Ishikawa (cell line): ENCODE data around the gene ST6GALNAC2.

Experiments used
- CEBPB ChIP-seq: IDR thresholded peaks from 2 replicates; pipeline ENCODE4 v1.6.1; 2012
- CREB1 ChIP-seq: IDR thresholded peaks from 2 replicates; pipeline ENCODE4 v1.6.1; 2012; ENCODE audit warnings: low read depth
- EGR1 ChIP-seq: IDR thresholded peaks from 2 replicates; pipeline ENCODE4 v1.6.1; 2012
- EP300 ChIP-seq: IDR thresholded peaks from 2 replicates; pipeline ENCODE4 v1.6.1; 2012; ENCODE audit warnings: borderline replicate concordance
- FOXM1 ChIP-seq: IDR thresholded peaks from 2 replicates; pipeline ENCODE4 v1.6.1; 2012; ENCODE audit warnings: low read depth, borderline replicate concordance
- MAX ChIP-seq: IDR thresholded peaks from 2 replicates; pipeline ENCODE4 v1.6.1; 2012
- NFIC ChIP-seq: IDR thresholded peaks from 2 replicates; pipeline ENCODE4 v1.6.1; 2012
- RAD21 ChIP-seq: IDR thresholded peaks from 2 replicates; pipeline ENCODE4 v1.6.1; 2012; ENCODE audit warnings: low read depth
- REST ChIP-seq: IDR thresholded peaks from 2 replicates; pipeline ENCODE4 v1.6.1; 2012; ENCODE audit warnings: low read depth, mild to moderate bottlenecking
- TAF1 ChIP-seq: IDR thresholded peaks from 2 replicates; pipeline ENCODE4 v1.6.1; 2012; ENCODE audit warnings: low read depth, mild to moderate bottlenecking
- TCF12 ChIP-seq: IDR thresholded peaks from 2 replicates; pipeline ENCODE4 v1.6.1; 2012; ENCODE audit warnings: low read depth
- TEAD4 ChIP-seq: IDR thresholded peaks from 2 replicates; pipeline ENCODE4 v1.6.1; 2012
- USF1 ChIP-seq: IDR thresholded peaks from 2 replicates; pipeline ENCODE4 v1.6.1; 2012
- YY1 ChIP-seq: IDR thresholded peaks from 2 replicates; pipeline ENCODE4 v1.6.1; 2012; ENCODE audit warnings: low read depth
- ZBTB7A ChIP-seq: IDR thresholded peaks from 2 replicates; pipeline ENCODE4 v1.6.1; 2012; ENCODE audit warnings: low read depth

The ST6GALNAC2 gene

GRCh38 chr17:76542566-76542971 is 43.1 kb downstream of the ST6GALNAC2 start:
- TF ChIP-seq EP300 (no peak), EGR1 (no peak), CREB1 (no peak), NFIC (no peak), FOXM1 (no peak), USF1 (no peak), REST (no peak), RAD21 (no peak), ZBTB7A (no peak)

- no peak for TF ChIP-seq TEAD4
- no peak for TF ChIP-seq NFIC
- no peak for TF ChIP-seq EP300
- no peak for TF ChIP-seq FOXM1
- TF ChIP-seq CEBPB = no peak
- no peak for TF ChIP-seq TAF1
- no peak for TF ChIP-seq RAD21
- no peak for TF ChIP-seq YY1
- TF ChIP-seq TCF12 = no peak
- no peak for TF ChIP-seq CREB1
- no peak for TF ChIP-seq ZBTB7A
- TF ChIP-seq MAX = no peak
- TF ChIP-seq USF1 = no peak
- TF ChIP-seq EGR1 = no peak
- TF ChIP-seq REST = no peak
These were observed 43.8 kb downstream of the ST6GALNAC2 start for GRCh38 chr17:76541739-76542454.

GRCh38 chr17:76540381-76541300 is 45.0 kb downstream of the ST6GALNAC2 start:
- TF ChIP-seq ZBTB7A (peak; percentile 52; the same call in 1 of the 2 replicates), YY1 (0 out of 2 replicates have a peak, but pooled peaks have one; percentile 13), TEAD4 (no peak), TCF12 (peak; percentile 61; the same call in 1 of the 2 replicates), EP300 (peak; percentile 2; the same call in 1 of the 2 replicates), RAD21 (no peak), TAF1 (0 out of 2 replicates have a peak, but pooled peaks have one; percentile 46), MAX (peak; percentile 87)

GRCh38 chr17:76539631-76540271 is 45.9 kb downstream of the ST6GALNAC2 start, which contains the start of gene PRCD:
Gene PRCD (plus strand): TSS chr17:76540044. CDS start chr17:76540142, 98 bp downstream.
- TF ChIP-seq TEAD4 (no peak), FOXM1 (no peak), CEBPB (no peak), CREB1 (no peak), USF1 (no peak), ZBTB7A (no peak), REST (no peak), TAF1 (no peak), TCF12 (no peak)
